Measurements from ENCODE around the gene PLPP2.

Gene PLPP2

DNA sequence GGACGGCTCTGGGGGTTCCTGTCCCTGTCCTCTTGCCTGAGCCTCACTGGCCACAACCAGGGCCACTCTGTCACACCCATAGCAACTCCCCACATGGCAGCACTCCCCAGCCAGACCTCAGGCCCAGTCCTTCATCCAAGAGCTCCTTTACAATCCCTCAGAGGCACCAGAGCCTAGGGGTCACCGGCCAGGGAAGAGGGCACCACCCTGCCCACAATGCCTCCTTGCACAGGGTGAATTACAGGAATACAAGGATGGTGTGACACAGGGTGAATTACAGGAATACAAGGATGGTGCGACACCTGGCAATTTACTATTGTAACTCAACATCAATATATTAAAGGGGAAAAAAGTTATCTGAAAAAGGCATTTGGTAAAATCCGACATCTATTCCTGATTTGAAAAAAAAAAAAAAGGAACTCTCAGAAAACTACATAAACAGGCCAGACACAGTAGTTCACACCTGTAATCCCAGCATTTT, 36.9 kb upstream of the PLPP2 start:
- no peaks in the 10 kb centered on the region for H3K9me3 ChIP-seq (ENCODE audit: control insufficient read depth, insufficient read depth, low read length)
- no peaks in the 10 kb centered on the region for H3K27me3 ChIP-seq (ENCODE audit: control insufficient read depth, insufficient read depth, low read length)
- no peak overlapping the region for H3K9ac ChIP-seq (ENCODE audit: low read depth, low read length)
- no peak overlapping the region for H3K27ac ChIP-seq (ENCODE audit: low read depth, low read length)
- peaks cover 82% of the 10 kb centered on the region for H3K36me3 ChIP-seq (ENCODE audit: control insufficient read depth, insufficient read depth, low read length)
- H3K4me1 ChIP-seq (ENCODE audit: control insufficient read depth, insufficient read depth, low read length) = no peaks in the 10 kb centered on the region
- H3K4me3 ChIP-seq (ENCODE audit: low read depth, low read length) = no peak overlapping the region

DNA sequence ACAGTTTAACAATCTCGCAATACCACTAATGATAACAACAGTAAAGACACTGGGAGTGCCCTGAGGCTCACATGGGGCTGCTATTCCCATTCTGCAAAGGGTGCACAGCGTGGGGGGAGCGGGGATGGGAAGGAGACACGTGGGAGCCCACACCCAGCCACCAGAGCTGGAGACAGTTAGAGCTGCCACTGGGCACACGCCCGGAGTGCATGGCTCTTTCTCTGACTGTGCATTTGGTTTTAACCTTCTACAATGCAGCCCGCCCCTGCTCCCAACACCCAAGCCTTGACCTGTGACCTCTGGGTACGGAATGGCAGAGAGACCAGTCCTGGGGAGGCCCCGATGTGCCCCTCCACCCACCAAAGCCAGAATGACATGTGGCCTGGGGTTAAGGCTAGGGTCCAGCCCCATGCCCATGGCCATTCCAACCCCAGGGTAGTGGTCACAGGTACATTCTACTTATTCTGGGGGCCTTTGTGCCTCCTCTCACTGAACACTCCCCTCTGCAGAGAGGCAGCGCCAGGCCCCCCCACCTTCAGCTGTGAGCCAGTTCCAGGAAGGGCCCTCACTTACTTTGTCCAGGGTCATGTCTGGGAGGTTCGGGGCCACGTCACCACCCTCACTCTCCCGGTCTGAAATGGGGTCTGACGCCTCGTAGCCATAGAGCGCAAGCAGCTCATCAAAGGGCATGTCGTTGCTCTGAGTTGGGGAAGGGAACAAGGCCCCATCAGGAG, 36.3 kb upstream of the PLPP2 start:
- H3K9ac ChIP-seq (ENCODE audit: low read depth, low read length) = no peak overlapping the region
- peaks cover 87% of the 10 kb centered on the region for H3K36me3 ChIP-seq (ENCODE audit: control insufficient read depth, insufficient read depth, low read length)
- no peak overlapping the region for H3K27ac ChIP-seq (ENCODE audit: low read depth, low read length)
- no peaks in the 10 kb centered on the region for H3K4me1 ChIP-seq (ENCODE audit: control insufficient read depth, insufficient read depth, low read length)
- H3K27me3 ChIP-seq (ENCODE audit: control insufficient read depth, insufficient read depth, low read length) = no peaks in the 10 kb centered on the region
- no peaks in the 10 kb centered on the region for H3K9me3 ChIP-seq (ENCODE audit: control insufficient read depth, insufficient read depth, low read length)
- no peak overlapping the region for H3K4me3 ChIP-seq (ENCODE audit: low read depth, low read length)

DNA sequence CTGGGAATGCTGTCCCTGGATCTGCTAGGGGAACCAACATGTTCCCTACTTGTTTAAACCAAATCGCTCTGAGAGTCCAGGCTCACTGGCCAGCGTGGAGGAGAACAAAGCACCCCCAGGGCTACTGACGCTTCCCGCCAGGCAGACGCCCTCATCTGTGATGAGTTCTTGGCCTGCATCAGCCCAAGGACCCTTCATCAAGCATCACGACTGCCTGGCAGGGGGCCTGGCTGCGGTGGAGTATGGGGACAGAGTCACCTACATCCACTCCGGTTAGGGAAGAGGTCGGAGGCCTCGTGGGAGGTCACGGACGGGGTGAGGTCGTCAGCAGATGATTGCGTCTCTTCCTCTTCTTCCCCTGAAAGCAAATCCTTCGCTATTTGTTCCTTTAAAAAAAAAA, 35.7 kb upstream of the PLPP2 start:
- H3K4me3 ChIP-seq (ENCODE audit: low read depth, low read length) = no peak overlapping the region
- H3K9me3 ChIP-seq (ENCODE audit: control insufficient read depth, insufficient read depth, low read length) = no peaks in the 10 kb centered on the region
- H3K27ac ChIP-seq (ENCODE audit: low read depth, low read length) = no peak overlapping the region
- H3K36me3 ChIP-seq (ENCODE audit: control insufficient read depth, insufficient read depth, low read length) = peaks cover 93% of the 10 kb centered on the region
- no peaks in the 10 kb centered on the region for H3K4me1 ChIP-seq (ENCODE audit: control insufficient read depth, insufficient read depth, low read length)
- H3K9ac ChIP-seq (ENCODE audit: low read depth, low read length) = no peak overlapping the region
- no peaks in the 10 kb centered on the region for H3K27me3 ChIP-seq (ENCODE audit: control insufficient read depth, insufficient read depth, low read length)

DNA sequence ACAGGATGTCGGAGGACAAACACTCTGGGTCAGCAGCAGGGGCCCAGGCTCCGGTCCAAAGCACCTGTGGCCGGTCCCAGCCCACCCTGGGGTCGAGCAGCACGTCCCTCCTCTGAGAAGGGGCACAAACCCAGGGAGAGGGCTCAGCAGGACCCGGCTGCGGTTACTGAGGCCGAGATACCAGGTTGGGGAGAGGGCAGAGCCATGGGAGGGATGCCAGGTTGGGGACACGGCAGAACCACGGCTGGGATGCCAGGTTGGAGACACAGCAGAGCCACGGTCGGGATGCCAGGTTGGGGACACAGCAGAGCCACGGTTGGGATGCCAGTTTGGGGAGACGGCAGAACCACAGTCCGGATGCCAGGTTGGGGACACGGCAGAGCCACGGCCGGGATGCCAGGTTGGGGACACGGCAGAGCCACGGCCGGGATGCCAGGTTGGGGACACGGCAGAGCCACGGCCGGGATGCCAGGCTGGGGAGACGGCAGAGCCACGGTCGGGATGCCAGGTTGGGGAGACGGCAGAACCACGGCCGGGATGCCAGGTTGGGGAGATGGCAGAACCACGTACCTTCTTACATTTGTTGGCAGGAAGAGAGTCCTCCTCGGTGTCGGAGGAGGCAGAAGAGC, 34.8 kb upstream of the PLPP2 start:
- no peaks in the 10 kb centered on the region for H3K4me1 ChIP-seq (ENCODE audit: control insufficient read depth, insufficient read depth, low read length)
- H3K4me3 ChIP-seq (ENCODE audit: low read depth, low read length) = no peak overlapping the region
- H3K27me3 ChIP-seq (ENCODE audit: control insufficient read depth, insufficient read depth, low read length) = no peaks in the 10 kb centered on the region
- H3K9ac ChIP-seq (ENCODE audit: low read depth, low read length) = no peak overlapping the region
- no peak overlapping the region for H3K27ac ChIP-seq (ENCODE audit: low read depth, low read length)
- peaks cover 94% of the 10 kb centered on the region for H3K36me3 ChIP-seq (ENCODE audit: control insufficient read depth, insufficient read depth, low read length)
- peaks cover 2% of the 10 kb centered on the region; the same call in 1 of the 2 replicates for H3K9me3 ChIP-seq (ENCODE audit: control insufficient read depth, insufficient read depth, low read length)

DNA sequence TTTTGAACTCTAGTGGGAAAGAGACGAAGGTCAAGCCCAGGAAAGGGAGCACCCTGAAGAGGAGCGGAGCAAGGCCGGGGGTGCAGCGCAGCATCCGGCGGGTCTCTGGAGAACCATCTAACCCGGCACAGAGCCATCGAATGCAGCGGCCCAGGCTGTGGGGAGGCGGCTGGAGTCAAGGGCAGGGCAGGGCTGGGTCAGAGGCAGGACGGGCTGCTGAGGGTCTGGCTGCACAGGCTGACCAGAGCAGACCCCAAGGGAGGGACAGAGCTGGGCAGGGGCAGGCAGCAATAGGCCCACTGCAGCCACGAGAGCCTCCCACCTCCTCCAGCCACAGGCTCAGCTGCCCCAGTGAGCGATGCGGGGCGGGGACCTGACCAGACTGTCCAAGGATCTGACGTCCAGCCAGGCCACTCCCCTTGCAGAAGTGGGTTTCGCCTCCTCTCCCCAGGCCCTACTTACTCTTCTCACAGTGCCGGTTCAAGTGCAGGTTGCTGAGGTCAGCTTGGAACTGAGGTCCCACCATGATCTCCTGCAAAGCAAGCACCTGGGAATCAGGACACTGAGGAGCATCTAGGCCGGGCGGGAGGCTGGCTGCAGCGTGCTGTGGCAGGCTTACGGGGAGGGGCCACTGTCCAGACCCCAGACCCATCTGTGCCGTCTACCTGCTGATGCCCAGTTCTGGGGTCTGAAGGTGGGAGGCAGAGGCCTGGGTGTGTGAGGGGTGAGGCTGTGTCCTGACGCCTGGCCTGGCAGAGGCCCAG, 34.2 kb upstream of the PLPP2 start:
- Histone ChIP-seq H3K27ac (ENCODE audit: low read depth, low read length) (no peak overlapping the region), H3K4me1 (ENCODE audit: control insufficient read depth, insufficient read depth, low read length) (no peaks in the 10 kb centered on the region), H3K36me3 (ENCODE audit: control insufficient read depth, insufficient read depth, low read length) (peaks cover 94% of the 10 kb centered on the region), H3K4me3 (ENCODE audit: low read depth, low read length) (no peak overlapping the region), H3K9me3 (ENCODE audit: control insufficient read depth, insufficient read depth, low read length) (peaks cover 8% of the 10 kb centered on the region), H3K9ac (ENCODE audit: low read depth, low read length) (no peak overlapping the region), H3K27me3 (ENCODE audit: control insufficient read depth, insufficient read depth, low read length) (no peaks in the 10 kb centered on the region)

DNA sequence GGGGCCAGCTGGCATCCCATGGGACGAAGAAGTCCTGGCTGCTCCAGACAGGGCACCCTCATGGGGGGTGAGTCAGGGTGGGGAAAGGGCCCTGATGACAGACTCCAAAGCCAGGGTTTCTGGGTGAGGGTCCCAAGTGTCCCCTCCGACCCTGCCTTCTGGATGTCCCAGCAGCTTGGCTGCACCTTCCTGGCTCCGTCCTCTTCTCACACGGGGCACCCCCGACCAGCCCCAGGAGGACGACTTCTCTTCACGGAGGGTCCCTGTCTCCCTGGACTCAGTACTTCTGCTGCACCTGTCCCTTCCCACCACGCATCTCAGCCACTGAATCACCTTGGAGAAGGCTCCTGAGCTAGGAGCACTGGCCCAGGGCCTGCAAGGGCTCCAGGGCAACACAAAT, 33.5 kb upstream of the PLPP2 start:
- H3K27me3 ChIP-seq (ENCODE audit: control insufficient read depth, insufficient read depth, low read length) = no peaks in the 10 kb centered on the region
- H3K36me3 ChIP-seq (ENCODE audit: control insufficient read depth, insufficient read depth, low read length) = peaks cover 91% of the 10 kb centered on the region
- no peaks in the 10 kb centered on the region for H3K4me1 ChIP-seq (ENCODE audit: control insufficient read depth, insufficient read depth, low read length)
- H3K9me3 ChIP-seq (ENCODE audit: control insufficient read depth, insufficient read depth, low read length) = peaks cover 8% of the 10 kb centered on the region
- H3K27ac ChIP-seq (ENCODE audit: low read depth, low read length) = no peak overlapping the region
- no peak overlapping the region for H3K4me3 ChIP-seq (ENCODE audit: low read depth, low read length)
- H3K9ac ChIP-seq (ENCODE audit: low read depth, low read length) = no peak overlapping the region

DNA sequence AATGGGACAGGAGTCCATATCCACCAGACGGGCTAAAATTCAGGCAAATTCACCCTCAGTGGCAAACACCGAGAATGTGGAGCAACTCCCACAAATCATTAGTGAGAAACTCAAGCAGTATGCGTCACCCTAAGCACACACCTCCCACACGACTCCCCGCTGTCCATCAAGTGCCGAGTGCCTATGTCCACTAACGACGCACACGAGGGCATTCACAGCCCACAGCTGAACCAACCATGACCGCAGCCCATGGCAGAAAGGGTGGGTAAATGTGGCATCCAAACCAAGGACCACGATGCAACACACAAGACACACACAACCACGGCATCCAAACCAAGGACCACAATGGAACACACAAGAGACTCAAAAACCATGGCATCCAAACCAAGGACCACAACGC, 31.4 kb upstream of the PLPP2 start:
- no peak overlapping the region for H3K27ac ChIP-seq (ENCODE audit: low read depth, low read length)
- no peaks in the 10 kb centered on the region for H3K27me3 ChIP-seq (ENCODE audit: control insufficient read depth, insufficient read depth, low read length)
- peaks cover 8% of the 10 kb centered on the region for H3K9me3 ChIP-seq (ENCODE audit: control insufficient read depth, insufficient read depth, low read length)
- no peak overlapping the region for H3K9ac ChIP-seq (ENCODE audit: low read depth, low read length)
- H3K36me3 ChIP-seq (ENCODE audit: control insufficient read depth, insufficient read depth, low read length) = peaks cover 76% of the 10 kb centered on the region
- H3K4me1 ChIP-seq (ENCODE audit: control insufficient read depth, insufficient read depth, low read length) = no peaks in the 10 kb centered on the region
- no peak overlapping the region for H3K4me3 ChIP-seq (ENCODE audit: low read depth, low read length)

DNA sequence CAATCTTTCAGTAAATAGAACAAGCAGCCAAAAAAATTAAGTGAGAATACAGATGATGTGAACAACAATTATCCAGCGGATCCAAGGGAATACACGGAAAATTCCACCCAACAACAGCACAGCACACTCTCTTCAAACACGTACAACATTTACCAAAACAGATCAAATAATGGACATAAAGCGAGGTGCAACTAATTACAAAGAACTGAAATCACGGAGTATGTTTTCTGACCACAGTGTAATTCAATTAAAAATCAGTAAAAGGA, 27.2 kb upstream of the PLPP2 start:
- H3K36me3 ChIP-seq (ENCODE audit: control insufficient read depth, insufficient read depth, low read length) = peaks cover 65% of the 10 kb centered on the region
- no peak overlapping the region for H3K27ac ChIP-seq (ENCODE audit: low read depth, low read length)
- no peak overlapping the region for H3K4me3 ChIP-seq (ENCODE audit: low read depth, low read length)
- H3K9ac ChIP-seq (ENCODE audit: low read depth, low read length) = no peak overlapping the region
- no peaks in the 10 kb centered on the region for H3K4me1 ChIP-seq (ENCODE audit: control insufficient read depth, insufficient read depth, low read length)
- H3K9me3 ChIP-seq (ENCODE audit: control insufficient read depth, insufficient read depth, low read length) = peaks cover 8% of the 10 kb centered on the region
- H3K27me3 ChIP-seq (ENCODE audit: control insufficient read depth, insufficient read depth, low read length) = no peaks in the 10 kb centered on the region

DNA sequence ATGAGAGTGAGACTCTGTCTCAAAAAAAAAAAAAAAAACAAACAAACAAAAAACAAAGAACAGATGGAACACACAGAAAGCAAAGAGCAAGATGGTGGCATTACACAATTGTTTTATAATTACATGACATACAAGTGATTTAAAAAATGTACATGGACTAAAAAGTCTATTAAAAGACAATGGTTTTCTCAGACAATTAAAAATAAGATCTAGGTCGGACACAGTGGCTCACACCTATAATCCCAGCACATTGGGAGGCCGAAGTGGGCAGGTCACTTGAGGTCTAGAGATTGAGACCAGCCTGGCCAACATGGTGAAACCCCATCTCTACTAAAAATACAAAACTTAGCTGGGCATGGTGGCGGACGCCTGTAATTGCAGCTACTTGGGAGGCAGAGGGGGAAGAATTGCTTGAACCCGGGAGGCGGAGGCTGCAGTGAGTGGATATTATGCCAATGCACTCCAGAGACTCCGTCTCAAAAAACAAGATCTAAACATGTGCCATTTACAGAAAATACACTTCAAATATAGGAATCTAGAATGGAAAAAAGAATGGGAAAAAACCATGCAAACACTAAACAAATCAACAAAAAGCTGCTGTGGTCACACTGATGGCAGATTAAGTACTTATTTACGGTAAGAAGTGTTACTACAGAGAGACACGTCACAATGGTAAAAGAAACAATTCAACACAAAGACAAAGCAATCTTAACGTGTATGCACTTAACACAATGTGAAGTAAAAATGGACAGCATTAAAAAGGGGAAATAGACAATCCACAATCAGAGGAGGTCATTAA, 26.7 kb upstream of the PLPP2 start:
- Histone ChIP-seq H3K9me3 (ENCODE audit: control insufficient read depth, insufficient read depth, low read length) (peaks cover 8% of the 10 kb centered on the region), H3K9ac (ENCODE audit: low read depth, low read length) (no peak overlapping the region), H3K4me1 (ENCODE audit: control insufficient read depth, insufficient read depth, low read length) (no peaks in the 10 kb centered on the region), H3K36me3 (ENCODE audit: control insufficient read depth, insufficient read depth, low read length) (peaks cover 64% of the 10 kb centered on the region), H3K4me3 (ENCODE audit: low read depth, low read length) (no peak overlapping the region), H3K27ac (ENCODE audit: low read depth, low read length) (no peak overlapping the region), H3K27me3 (ENCODE audit: control insufficient read depth, insufficient read depth, low read length) (no peaks in the 10 kb centered on the region)

DNA sequence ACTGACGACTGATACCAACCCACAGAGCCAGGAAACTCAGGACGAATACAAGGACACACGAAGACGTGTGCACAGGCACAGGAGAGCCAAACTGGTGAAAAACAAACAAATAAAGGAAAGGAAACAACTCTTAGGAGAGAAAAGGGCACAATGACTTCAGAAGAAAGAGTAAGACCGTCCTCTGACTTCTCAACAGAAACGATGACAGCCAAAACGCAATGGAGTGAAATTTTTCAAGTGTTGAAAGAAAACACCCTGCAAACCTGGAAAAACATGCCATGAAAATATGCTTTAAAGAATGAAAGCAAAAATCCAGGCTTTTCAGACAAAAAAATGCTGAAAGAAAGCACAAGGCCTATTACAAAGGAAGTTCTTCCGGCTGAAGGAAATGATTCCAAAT, 24.6 kb upstream of the PLPP2 start:
- Histone ChIP-seq H3K27ac (ENCODE audit: low read depth, low read length) (no peak overlapping the region), H3K27me3 (ENCODE audit: control insufficient read depth, insufficient read depth, low read length) (no peaks in the 10 kb centered on the region), H3K4me1 (ENCODE audit: control insufficient read depth, insufficient read depth, low read length) (no peaks in the 10 kb centered on the region), H3K9ac (ENCODE audit: low read depth, low read length) (no peak overlapping the region), H3K36me3 (ENCODE audit: control insufficient read depth, insufficient read depth, low read length) (peaks cover 59% of the 10 kb centered on the region), H3K4me3 (ENCODE audit: low read depth, low read length) (no peak overlapping the region), H3K9me3 (ENCODE audit: control insufficient read depth, insufficient read depth, low read length) (peaks cover 5% of the 10 kb centered on the region)

Data from HUES48 (cell line).